Measurements from ENCODE around the gene TRIM45.

DNA sequence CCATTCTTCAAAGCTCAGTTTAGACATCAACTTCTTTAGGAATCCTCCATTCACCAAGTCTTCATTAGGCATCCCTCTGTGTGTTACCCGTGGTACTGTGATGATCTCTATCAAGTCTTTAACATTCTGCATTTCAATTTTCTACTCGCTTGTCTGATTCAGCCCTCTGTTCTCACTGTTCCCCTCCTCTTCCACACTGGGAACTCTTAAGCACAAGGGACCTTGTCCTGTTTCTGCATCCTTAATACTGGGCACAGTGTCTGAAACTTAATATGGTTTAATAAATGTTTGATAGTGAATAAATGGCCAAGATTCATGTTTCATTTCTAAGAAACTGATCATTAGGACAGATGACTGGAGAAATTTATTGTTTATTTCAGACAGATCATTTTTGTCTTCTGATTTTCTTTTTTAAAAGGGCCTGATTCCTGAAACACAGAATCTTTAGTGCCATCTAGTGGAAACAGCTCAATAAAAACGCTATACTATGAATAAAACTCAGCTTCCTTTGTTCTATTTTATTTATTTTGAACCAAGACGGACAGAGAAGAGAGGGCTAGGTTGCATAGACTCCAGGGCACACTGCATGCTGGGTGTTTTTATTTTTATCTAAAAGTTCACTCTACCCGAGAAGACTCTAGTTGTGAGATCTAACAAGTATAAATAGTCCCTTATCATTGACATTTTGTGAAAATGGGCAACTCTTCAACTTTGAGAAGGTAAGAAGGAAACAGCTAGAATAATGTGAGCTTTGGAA is 7.0 kb upstream of the TRIM45 start:
- TF ChIP-seq SPI1 (IDR thresholded peaks at IDR 0.05; ENCODE audit: low read depth, low read length) (no peak), POLR2A (IDR thresholded peaks at IDR 0.05; ENCODE audit: low read depth, low read length) (no peak), POLR2AphosphoS5 (IDR thresholded peaks at IDR 0.05; ENCODE audit: low read depth, low read length) (no peak), TAF1 (IDR thresholded peaks at IDR 0.05; ENCODE audit: low read depth, low read length) (no peak), PAX5 (IDR thresholded peaks at IDR 0.05; ENCODE audit: insufficient read depth, low read length, severe bottlenecking) (no peak)

Data from GM12891 (cell line).